A549 (cell line): ENCODE data around the gene ANAPC13. TPM values are rescaled to one million over a fixed set of nuclear protein-coding genes. Genes with fewer than 3 reads are reported as not detected.

Experiments
- ATAC-seq, 2 experiments: fragments of 200-7000 bp in 1 of 2; fragments of >200 bp in 1 of 2; cut with Nextera tagmentation in 1 of 2; cut with Tn5 transposase in 1 of 2; 3 replicates each; pipeline versions ENCODE4 v1.8.0 to v1.9.1; 2018 to 2020; ENCODE audit warnings: mild to moderate bottlenecking in 1 of 2, moderate library complexity in 1 of 2
- CTCF ChIA-PET: fragments of 300-600 bp; sonication (Branson Sonifier 250); formaldehyde crosslinking; extraction: SDS; loops from one replicate; lab custom pipeline; 2021; ENCODE audit warnings: antibody characterized with exemption, inconsistent platforms; lab: Yijun Ruan, JAX
- POLR2A ChIA-PET: fragments of 350-600 bp; formaldehyde crosslinking; extraction: SDS; loops from one replicate; lab custom pipeline; 2021; ENCODE audit warnings: antibody characterized with exemption, inconsistent platforms; lab: Yijun Ruan, JAX
- DNase-seq, 2 experiments: peaks; one replicate each; pipeline versions ENCODE4 v3.0.0 to v3.0.0-alpha.2; 2011 to 2016; ENCODE audit warnings: low read depth in 1 of 2, low spot score in 1 of 2
- FAIRE-seq: peaks from 2 replicates; lab custom pipeline; 2011; peaks lifted over from hg19 to GRCh38; lab: Jason Lieb, UNC
- H3K27ac ChIP-seq, 2 experiments: fragments of >200 bp; sonication (Bioruptor Twin); formaldehyde crosslinking; 3 replicates each; pipeline ENCODE4 v1.5.1; 2016 to 2017
- H3K4me1 ChIP-seq: fragments of >200 bp; sonication (Bioruptor Twin); formaldehyde crosslinking; 3 replicates; pipeline ENCODE4 v1.6.1; 2016
- H3K4me2 ChIP-seq: fragments of >200 bp; sonication (Bioruptor Twin); formaldehyde crosslinking; 3 replicates; pipeline ENCODE4 v1.6.1; 2016
- H3K4me3 ChIP-seq: fragments of >200 bp; sonication (Bioruptor Twin); formaldehyde crosslinking; 3 replicates; pipeline ENCODE4 v1.5.1; 2016
- H3K9me3 ChIP-seq: fragments of >200 bp; sonication (Bioruptor Twin); formaldehyde crosslinking; 3 replicates; pipeline ENCODE4 v1.6.1; 2016
- BHLHE40 ChIP-seq: IDR thresholded peaks from 2 replicates; pipeline ENCODE4 v1.6.1; 2012; ENCODE audit warnings: low read depth, low read length, inconsistent platforms
- CBX2 ChIP-seq: fragments of 200-600 bp; sonication (generic); IDR thresholded peaks from 2 replicates; pipeline ENCODE4 v1.6.1; 2016; ENCODE audit warnings: low read depth, mild to moderate bottlenecking, borderline replicate concordance
- CEBPB ChIP-seq, 2 experiments: fragments of >200 bp in 1 of 2; sonication (Bioruptor Twin) in 1 of 2; formaldehyde crosslinking in 1 of 2; IDR thresholded peaks; 2 replicates each; pipeline ENCODE4 v1.6.1; 2012 to 2016
- CTCF ChIP-seq: fragments of >200 bp; sonication (Bioruptor Twin); formaldehyde crosslinking; IDR thresholded peaks from 3 replicates; pipeline ENCODE4 v1.5.1; 2016
- ELK1 ChIP-seq: fragments of 150-350 bp; IDR thresholded peaks from 2 replicates; pipeline ENCODE4 v1.6.1; 2014; ENCODE audit warnings: low read depth, mild to moderate bottlenecking, low read length
- FOSB ChIP-seq: fragments of 250-450 bp; sonication (Bioruptor Pico); IDR thresholded peaks from 2 replicates; pipeline ENCODE4 v1.5.0; 2020; ENCODE audit warnings: mild to moderate bottlenecking, moderate library complexity
- FOXS1 ChIP-seq: fragments of 250-450 bp; sonication (Bioruptor Pico); IDR thresholded peaks from 2 replicates; pipeline ENCODE4 v1.5.0; 2020; ENCODE audit warnings: mild to moderate bottlenecking, moderate library complexity
- HDAC2 ChIP-seq: fragments of 200-600 bp; sonication (generic); IDR thresholded peaks from 2 replicates; pipeline ENCODE4 v1.6.1; 2016
- HEYL ChIP-seq: fragments of 250-450 bp; sonication (Bioruptor Pico); IDR thresholded peaks from 2 replicates; pipeline ENCODE4 v1.8.0; 2021; ENCODE audit warnings: mild to moderate bottlenecking, moderate library complexity
- HOXB5 ChIP-seq: fragments of 250-450 bp; sonication (Bioruptor Pico); IDR thresholded peaks from 2 replicates; pipeline ENCODE4 v1.5.0; 2020; ENCODE audit warnings: mild to moderate bottlenecking, moderate library complexity
- MAFK ChIP-seq: fragments of 450-650 bp; IDR thresholded peaks from 2 replicates; pipeline ENCODE4 v1.6.1; 2014; ENCODE audit not compliant: partially characterized antibody
- NR3C1 ChIP-seq: fragments of >200 bp; sonication (Bioruptor Twin); formaldehyde crosslinking; IDR thresholded peaks from 3 replicates; pipeline ENCODE4 v1.6.1; 2017
- RAD21 ChIP-seq, 2 experiments: fragments of >200 bp in 1 of 2; sonication (Bioruptor Twin) in 1 of 2; formaldehyde crosslinking in 1 of 2; IDR thresholded peaks in 1 of 2; conservative IDR thresholded peaks in 1 of 2; 2 replicates in 1 of 2; 3 replicates in 1 of 2; pipeline ENCODE4 v1.6.1; 2012 to 2018; ENCODE audit warnings: inconsistent platforms in 1 of 2
- RFX5 ChIP-seq: fragments of 450-650 bp; IDR thresholded peaks from 2 replicates; pipeline ENCODE4 v1.7.1; 2014; ENCODE audit warnings: antibody characterized with exemption, mild to moderate bottlenecking, moderate library complexity
- RNF2 ChIP-seq: fragments of 200-600 bp; sonication (generic); IDR thresholded peaks from 2 replicates; pipeline ENCODE4 v1.6.1; 2016; ENCODE audit warnings: low read depth, mild to moderate bottlenecking, antibody characterized with exemption, moderate library complexity, borderline replicate concordance
- SMC3 ChIP-seq: fragments of >200 bp; sonication (Bioruptor Twin); formaldehyde crosslinking; IDR thresholded peaks from 3 replicates; pipeline ENCODE4 v1.6.1; 2018; ENCODE audit warnings: inconsistent platforms
- SREBF2 ChIP-seq: fragments of 450-650 bp; IDR thresholded peaks from 2 replicates; pipeline ENCODE4 v1.6.1; 2014; ENCODE audit warnings: mild to moderate bottlenecking, moderate library complexity
- TP53 ChIP-seq: fragments of 250-450 bp; sonication (Bioruptor Pico); IDR thresholded peaks from 2 replicates; pipeline ENCODE4 v1.5.0; 2021; ENCODE audit warnings: mild to moderate bottlenecking, moderate library complexity
- ZC3H11A ChIP-seq: fragments of 450-650 bp; IDR thresholded peaks from 2 replicates; pipeline ENCODE4 v1.6.1; 2014; ENCODE audit warnings: antibody characterized with exemption, mild to moderate bottlenecking
- ZFP36 ChIP-seq: fragments of 450-650 bp; IDR thresholded peaks from 2 replicates; pipeline ENCODE4 v1.6.1; 2014; ENCODE audit warnings: borderline replicate concordance; ENCODE audit not compliant: partially characterized antibody
- ZNF302 ChIP-seq: fragments of 250-450 bp; sonication (Bioruptor Pico); IDR thresholded peaks from 2 replicates; pipeline ENCODE4 v1.9.0; 2021; ENCODE audit warnings: inconsistent platforms, mild to moderate bottlenecking, moderate library complexity
- WGBS: methylation state at CpG from one replicate; pipeline ENCODE4 v1.1.6; 2017; ENCODE audit errors: missing lambda C conversion rate; 5-methylcytosine and 5-hydroxymethylcytosine counted together
- polyA plus RNA-seq, 4 experiments: library from polyadenylated mRNA; depleted of rRNA in 3 of 4; stranded (reverse); fragments of >200 nt; fragmentation: RNase III in 1 of 4; extraction: RNeasy Plus Mini Kit Qiagen cat#74134 plus additional on column Dnase treatment in 1 of 4; gene quantifications; 2 replicates in 3 of 4; 3 replicates in 1 of 4; pipeline ENCODE4 v1.2.3, GENCODE V29; 2011 to 2017

ANAPC13 gene
- polyA plus RNA-seq, 2 of the 4 experiments (the other 2 are of a cell fraction), result 51.2 to 109 TPM

DNA sequence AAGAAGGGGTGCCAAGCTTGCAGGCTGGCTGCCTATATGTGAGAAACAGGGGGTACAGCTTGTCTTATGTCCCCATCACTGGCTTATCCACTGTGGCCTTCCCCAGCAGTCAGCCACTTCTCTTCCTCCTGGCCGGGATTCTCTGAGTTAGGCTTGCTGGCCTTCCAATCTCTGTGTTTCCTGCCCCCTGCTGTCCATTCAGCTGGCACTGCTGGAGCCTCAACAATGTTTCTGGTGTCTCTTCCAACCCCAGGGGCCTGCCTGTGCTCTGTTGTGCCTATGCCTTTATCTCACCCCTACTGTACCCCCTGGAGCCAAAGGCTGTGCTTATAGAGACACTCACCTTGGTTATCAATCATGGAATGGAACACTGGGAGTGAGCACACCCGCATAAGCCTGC is 36.5 kb downstream of the ANAPC13 start:
- ATAC-seq (peak; percentile 66 to 88; a peak in 4 of 6 replicates), FAIRE-seq (no peak), DNase-seq (peak in 1 of 2 experiments; percentile 58)
- TF ChIP-seq RAD21 (conservative IDR thresholded peaks at IDR 0.05 in 1 of 2, IDR thresholded peaks at IDR 0.05 in 1 of 2) (peak; percentile 36 to 62; a peak in 4 of 5 replicates), TP53 (no peak), SMC3 (peak; percentile 36; the same call in 2 of the 3 replicates), CTCF (peak; percentile 21; the same call in 1 of the 3 replicates)
- 0 out of 3 replicates have a peak, but pooled peaks cover 2% of the 10 kb centered on the region for H3K9me3 ChIP-seq
- WGBS, result 0% methylated on average over 1 of the region's 2 CpGs
- no peaks in the 10 kb centered on the region for H3K4me1 ChIP-seq
- CTCF ChIA-PET, result interaction anchor here (1.0 to 2.3 kb wide), 9 partner anchors 10 to 91 kb away, joined by 3 to 9 read pairs (median 5); no protein-coding TSS in a partner anchor
- POLR2A ChIA-PET, result no interaction called here
- H3K4me3 ChIP-seq, result no peak overlapping the region
- peak overlapping the region in 1 of 2 experiments; percentile 48; a peak in 1 of 6 replicates for H3K27ac ChIP-seq
- H3K4me2 ChIP-seq, result no peak overlapping the region

GRCh38 chr3:134448664-134449063 is 37.1 kb downstream of the ANAPC13 start:
- Histone ChIP-seq H3K27ac (no peak overlapping the region), H3K4me1 (no peaks in the 10 kb centered on the region), H3K4me2 (no peak overlapping the region), H3K4me3 (no peak overlapping the region), H3K9me3 (0 out of 3 replicates have a peak, but pooled peaks cover 2% of the 10 kb centered on the region)
- WGBS, result 91% methylated on average over 5 of the region's 5 CpGs
- FAIRE-seq (no peak), ATAC-seq (no peak), DNase-seq (no peak)
- TF ChIP-seq HOXB5 (CRISPR knock-in tag) (no peak), MAFK (peak; percentile 44), SREBF2 (no peak), NR3C1 (no peak)
- POLR2A ChIA-PET, result no interaction called here
- CTCF ChIA-PET, result interaction anchor here (1.0 to 2.3 kb wide), 9 partner anchors 9 to 202 kb away, joined by 3 to 9 read pairs (median 5); no protein-coding TSS in a partner anchor

DNA sequence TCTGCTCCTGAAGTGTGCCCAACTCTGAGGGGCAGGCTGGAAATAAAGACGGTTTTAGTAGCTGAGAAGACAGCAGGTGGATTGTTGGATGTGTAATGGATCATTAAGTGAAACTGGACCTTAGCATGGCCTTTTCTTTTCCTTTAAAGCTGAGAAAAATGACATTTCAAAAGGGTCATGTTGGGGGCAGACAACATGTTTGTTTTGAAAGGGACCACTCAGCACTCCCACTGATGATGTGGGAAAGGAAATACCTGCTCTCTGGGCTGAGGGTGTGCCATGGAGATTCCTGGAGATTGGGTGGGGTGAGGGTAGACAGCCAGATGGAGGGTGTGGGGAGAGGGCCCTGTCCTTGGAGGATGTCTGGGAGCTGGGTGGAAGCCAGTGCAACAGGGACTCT is 38.4 kb downstream of the ANAPC13 start:
- DNase-seq (no peak), FAIRE-seq (no peak), ATAC-seq (no peak)
- no peak for TF ChIP-seq BHLHE40
- TF ChIP-seq ZC3H11A, result no peak
- POLR2A ChIA-PET, result no interaction called here
- no peak overlapping the region for H3K27ac ChIP-seq
- no peak overlapping the region for H3K4me2 ChIP-seq
- 0 out of 3 replicates have a peak, but pooled peaks cover 2% of the 10 kb centered on the region for H3K9me3 ChIP-seq
- CTCF ChIA-PET, result interaction anchor here (0.6 to 1.4 kb wide), 3 partner anchors 26 to 145 kb away, joined by 3 read pairs; no protein-coding TSS in a partner anchor
- 78% methylated on average over 1 of the region's 1 CpG for WGBS
- no peaks in the 10 kb centered on the region for H3K4me1 ChIP-seq
- no peak overlapping the region for H3K4me3 ChIP-seq

GRCh38 chr3:134446800-134447199 is 39.0 kb downstream of the ANAPC13 start:
- ChIA-PET POLR2A (no interaction called here), CTCF (interaction anchor here (1.2 to 1.4 kb wide), 2 partner anchors 139 to 144 kb away, joined by 3 read pairs; no protein-coding TSS in a partner anchor)
- Histone ChIP-seq H3K9me3 (0 out of 3 replicates have a peak, but pooled peaks cover 2% of the 10 kb centered on the region), H3K4me2 (no peak overlapping the region), H3K4me1 (no peaks in the 10 kb centered on the region), H3K27ac (no peak overlapping the region), H3K4me3 (no peak overlapping the region)
- DNase-seq (no peak), FAIRE-seq (no peak), ATAC-seq (no peak)
- TF ChIP-seq RFX5 (no peak), HDAC2 (no peak), CEBPB (IDR thresholded peaks at IDR 0.05) (no peak), ZFP36 (no peak), HEYL (CRISPR knock-in tag) (no peak), HOXB5 (CRISPR knock-in tag) (no peak), ELK1 (no peak), RNF2 (no peak), SMC3 (no peak), CBX2 (no peak), ZNF302 (CRISPR knock-in tag) (no peak), FOXS1 (CRISPR knock-in tag) (no peak), FOSB (CRISPR knock-in tag) (no peak), BHLHE40 (no peak), TP53 (no peak)
- WGBS, result 86% methylated on average over 3 of the region's 3 CpGs
